Measurements from ENCODE around the gene STAM2. TPM values are rescaled to one million over a fixed set of nuclear protein-coding genes. Genes with fewer than 3 reads are reported as not detected.
"Not testable (repeated sequence)": the region's sequence is repeated elsewhere in the genome, so short reads cannot be mapped to it uniquely, and the experiment has no call there.

STAM2 gene
- total RNA-seq: 41.2 TPM

DNA sequence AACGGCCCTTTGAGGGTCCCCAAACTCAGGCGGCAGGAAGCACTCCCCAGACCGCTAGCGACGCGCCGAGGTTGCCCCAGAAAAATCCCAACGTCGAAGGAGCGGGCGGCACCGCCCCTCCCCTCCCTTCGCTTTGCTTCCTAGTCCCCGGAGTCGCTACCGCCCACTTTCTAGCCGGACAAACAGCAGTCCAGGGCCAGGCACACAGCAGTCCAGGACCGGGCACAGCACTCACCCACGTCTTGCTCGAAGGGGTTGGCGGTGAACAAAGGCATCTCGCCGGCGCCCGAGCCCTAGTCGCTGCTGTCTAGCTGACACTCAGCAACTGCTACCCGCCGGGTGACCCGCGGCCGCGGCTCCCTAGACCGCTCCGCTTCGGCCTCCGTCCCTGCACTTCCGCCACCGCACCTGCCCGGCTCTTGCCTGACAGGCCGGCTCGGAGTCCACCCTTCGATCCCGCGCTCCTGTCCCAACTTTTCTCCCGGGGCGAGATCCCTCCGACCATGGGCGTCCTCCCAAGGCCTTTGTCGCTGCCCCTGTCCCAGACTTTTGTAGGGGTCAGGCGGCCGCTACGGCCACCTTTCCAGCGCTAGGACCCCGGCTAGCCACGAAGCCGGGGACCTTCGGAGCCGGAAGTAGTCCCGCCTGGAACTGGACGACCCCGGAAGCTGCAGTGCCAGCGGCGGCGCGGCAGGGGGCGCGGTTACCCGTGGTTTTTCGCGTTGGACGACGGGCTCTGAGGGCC lies at the start of gene STAM2:
Gene STAM2, minus strand, starts transcription at position 396 of the 745 bp plus-strand sequence. Its CDS starts 121 bp downstream, at position 275.
- peak; percentile 97 for DNase-seq

DNA sequence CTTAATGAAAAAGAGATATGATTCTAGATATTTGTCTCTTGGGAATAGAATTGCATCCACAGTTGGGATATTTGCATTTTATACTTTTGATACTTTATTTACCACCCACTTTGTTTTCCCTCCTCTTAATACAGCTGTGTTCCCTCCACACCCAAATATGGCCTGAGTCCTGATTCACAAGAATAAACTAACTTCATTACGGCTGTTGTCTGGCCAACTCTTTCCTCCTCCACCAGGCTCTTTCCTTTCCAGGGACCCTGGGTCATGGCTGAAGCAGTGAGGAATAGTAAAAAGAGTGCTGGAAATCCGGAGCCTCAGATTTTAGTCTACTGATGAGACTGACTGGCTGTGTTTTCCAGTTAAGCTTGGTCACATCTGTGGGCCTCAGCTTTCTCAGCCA lies 48.4 kb upstream of the STAM2 start:
- peak; percentile 69 for DNase-seq

DNA sequence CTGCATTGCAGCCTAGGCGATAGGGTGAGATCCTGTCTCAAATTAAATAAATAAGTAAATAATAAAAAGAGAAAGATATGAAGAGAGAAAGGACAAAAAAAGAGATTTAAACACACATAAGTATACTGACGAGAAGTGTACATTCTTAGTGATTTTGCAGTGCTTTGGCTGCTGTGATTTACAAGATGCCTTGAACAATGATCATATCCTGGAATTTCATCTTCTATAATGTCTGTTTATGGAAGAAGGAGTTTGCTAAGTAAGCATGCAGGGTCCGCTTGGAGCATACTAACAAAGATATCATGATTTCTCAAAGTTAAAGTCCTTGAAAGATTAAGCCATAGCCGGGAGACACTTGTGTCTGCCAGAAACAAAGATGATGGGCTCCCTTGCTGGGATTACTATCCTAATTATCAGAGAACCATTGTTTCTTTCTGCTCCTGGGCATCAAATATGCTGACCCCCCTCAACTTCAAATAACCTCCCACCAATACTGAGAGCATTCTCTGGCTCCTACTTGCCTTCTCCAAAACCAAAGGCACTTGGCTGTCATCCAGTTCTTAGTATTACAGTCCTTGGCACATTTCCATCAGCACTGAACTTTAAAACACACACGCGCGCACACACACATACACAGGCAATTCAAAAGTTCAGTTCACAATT lies 47.5 kb upstream of the STAM2 start:
- peak; percentile 94 for DNase-seq

DNA sequence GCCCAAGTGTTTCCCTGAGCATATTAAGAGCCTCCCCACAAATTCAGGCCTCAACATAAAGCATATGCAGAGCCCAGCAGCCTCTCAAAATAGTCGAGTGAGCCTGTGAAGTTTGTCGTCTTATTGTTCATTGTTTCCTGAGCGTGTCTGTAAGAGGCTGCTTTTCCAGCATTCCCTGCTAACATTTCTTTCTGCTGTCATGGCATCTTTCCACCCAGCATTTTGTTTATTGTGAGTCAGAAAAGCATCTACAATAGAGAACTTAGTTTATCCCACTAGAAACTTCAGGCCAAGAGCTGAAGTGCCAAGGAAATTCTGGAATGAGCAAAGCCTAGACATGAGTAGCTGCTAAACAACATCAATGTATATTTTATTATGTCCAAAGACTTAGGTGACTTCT lies 46.3 kb upstream of the STAM2 start:
- DNase-seq: peak; percentile 85

DNA sequence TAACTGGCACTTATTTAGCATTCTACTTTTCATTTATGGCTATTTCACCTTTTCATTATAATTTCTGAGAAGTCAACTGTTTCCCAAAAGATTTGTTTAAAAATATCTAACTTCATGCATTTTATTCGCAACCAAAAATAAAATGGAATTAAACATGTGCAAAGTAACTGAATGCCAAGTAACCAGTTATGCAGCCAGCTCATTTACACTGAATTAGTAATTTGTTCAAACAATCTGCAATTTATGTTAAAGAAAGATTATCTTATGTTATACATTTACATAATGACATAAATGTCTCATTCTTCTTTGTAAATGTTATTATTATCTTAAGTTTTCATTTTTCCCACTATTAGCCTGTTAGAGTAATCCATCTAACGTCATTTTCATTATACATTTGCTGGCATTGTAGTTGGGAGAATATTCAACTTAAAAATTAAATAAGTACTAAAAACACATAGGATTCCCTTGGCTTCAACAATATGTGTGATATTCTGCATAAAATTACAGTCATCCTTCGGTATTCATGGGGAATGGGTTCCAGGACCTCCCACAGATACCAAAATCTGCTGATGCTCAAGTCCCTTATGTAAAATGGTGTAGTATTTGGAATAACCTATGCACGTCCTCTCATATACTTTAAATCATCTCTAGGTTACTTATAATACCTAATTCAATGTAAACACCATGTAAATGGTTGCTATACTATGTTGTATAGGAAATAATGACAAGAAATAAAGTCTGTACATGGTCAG lies 43.7 kb upstream of the STAM2 start:
- DNase-seq: no peak

DNA sequence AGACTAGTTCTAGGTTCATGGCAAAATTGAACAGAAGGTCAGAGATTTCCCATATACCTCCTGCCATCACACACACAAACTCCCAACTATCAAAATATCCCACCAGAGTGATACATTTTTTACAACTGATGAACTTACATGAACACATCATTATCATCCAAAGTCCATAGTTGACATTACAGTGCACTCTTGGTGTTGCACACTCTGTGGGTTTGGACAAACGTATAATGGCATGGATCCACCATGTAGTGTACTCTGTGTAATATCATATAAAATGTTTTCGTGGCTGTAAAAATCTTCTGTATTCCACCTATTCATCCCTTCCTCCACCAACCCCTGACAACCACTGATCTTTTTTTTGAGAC lies 25.9 kb upstream of the STAM2 start:
- no peak for DNase-seq

DNA sequence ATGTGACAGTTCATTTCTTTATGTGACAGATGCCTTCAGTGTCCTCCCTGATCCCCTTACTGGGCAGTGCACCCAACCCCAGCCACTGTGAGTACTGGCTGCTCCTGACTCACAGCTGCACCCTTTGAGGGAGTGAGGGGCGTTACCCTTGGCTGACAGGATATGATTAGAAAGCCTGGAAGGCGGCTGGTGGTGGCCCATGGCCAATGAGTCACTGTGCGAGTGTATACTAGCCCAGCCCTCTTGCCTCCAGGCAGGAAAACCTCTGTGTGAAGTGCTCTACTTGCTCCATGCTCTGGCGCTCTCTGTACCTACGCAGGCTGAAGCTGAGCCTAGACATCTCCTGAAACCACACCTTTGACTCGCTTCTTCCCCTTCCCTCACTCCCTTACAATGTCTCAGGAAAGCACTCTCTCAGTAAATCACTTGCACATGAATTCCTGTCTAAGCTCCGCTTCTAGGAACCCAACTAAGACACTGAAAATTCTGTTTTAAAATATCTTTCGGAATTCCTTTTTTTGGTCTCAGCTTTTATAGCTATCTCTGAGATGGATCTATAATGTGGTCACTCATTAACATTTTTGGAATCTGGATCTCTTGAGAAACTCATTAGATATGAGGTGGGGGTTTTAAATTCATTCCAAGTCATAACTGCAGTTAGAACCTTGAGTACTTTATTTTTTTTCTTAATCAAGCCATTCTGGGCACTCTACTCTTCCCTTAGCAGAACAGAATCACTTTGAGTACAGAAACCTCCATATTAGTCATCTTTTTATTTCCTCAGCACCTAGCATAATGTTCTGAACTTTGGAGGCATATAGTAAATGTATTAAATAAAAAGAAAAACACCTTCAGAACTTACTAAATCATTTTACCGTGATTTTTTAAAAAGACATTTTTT lies 25.3 kb upstream of the STAM2 start:
- DNase-seq: peak; percentile 16

DNA sequence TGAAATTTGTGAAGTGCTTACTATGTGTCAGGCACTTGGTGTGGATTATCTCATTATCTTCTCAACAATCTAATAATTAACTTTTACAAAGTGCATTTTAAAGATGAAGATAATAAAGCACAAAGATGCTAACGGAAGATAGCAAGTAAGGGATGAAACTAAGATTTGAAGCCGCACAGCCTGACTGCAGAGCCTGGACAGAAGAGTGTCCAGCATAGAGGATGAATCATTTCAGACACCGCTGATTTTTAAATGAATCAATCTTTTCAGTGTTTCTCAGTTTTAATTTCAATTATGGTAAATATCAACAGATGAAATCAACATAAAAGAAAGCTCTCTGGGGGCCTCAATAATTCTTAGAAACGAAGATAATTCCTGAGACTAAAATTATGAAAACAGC lies 24.5 kb upstream of the STAM2 start:
- no peak for DNase-seq

DNA sequence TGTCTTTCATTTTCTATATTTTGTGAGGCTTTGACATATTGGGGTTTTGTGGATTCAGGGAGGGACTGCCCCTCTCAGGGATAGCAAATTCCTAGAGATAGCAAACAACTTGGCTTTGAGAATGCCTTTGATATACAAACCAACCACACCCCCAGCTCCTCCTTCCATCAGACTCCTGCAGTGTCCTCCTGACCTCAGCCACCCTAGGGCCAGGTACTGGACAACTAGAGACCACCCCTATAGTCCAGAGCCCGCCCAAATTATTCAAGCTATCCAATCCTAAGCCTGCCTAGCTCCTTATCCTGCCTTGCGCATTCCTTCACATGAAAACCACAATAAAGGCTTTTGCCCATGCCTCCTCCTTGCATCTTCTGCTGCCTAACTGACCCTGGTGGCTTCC lies 22.9 kb upstream of the STAM2 start:
- DNase-seq: no peak

DNA sequence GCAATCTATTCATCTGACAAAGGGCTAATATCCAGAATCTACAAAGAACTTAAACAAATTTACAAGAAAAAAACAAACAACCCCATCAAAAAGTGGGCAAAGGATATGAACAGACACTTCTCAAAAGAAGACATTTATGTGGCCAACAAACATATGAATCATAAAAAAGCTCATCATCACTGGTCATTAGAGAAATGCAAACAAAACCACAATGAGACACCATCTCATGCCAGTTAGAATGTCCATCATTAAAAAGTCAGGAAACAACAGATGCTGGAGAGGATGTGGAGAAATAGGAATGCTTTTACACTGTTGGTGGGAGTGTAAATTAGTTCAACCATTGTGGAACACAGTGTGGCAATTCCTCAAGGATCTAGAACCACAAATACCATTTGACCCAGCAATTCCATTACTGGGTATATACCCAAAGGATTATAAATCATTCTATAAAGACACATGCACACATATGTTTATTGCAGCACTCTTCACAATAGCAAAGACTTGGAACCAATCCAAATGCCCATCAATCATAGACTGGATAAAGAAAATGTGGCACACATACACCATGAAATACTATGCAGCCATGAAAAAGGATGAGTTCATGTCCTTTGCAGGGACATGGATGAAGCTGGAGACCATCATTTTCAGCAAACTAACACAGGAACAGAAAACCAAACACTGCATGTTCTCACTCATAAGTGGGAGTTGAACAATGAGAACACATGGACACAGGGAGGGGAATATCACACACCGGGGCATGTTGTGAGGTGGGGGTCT lies 22.1 kb upstream of the STAM2 start:
- not testable (repeated sequence) for DNase-seq

DNA sequence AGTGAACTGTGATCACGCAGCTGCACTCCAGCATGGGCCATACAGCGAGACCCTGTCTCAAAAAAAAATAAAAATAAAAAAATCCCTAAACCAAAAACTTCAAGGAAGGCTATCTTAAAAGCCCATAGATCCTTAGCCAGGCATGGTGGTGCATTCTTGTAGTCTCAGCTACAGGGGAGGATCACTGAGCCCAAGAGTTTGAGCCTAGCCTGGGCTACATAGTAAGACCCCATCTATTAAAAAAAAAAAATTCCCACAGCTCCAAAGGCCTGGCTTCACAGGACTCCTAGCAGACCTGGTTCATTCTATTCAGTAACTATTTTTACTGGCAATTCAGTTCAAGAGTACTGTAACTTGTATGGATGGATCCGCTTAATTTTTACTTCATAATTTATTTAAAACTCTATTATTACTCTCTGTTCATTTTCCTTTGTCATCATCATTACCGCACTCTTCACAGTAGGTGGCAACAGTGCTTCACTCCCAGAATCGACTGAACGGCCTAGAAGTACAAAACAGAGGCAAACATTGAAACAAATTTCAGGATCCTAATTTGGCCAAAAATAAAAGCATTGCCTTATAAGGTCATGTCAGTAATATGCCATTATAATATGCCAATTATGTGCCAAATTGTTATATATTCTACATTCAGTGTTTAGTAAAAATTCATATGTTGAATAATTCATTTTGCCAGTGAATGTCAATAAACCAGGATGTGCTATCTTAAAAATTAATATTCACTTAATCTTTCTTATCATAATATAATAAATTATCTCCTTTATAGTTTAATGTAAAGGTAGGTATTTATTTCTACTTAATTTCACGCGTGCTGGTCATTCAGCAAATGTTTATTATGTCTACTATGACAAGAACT lies 14.3 kb upstream of the STAM2 start:
- DNase-seq: peak; percentile 87

DNA sequence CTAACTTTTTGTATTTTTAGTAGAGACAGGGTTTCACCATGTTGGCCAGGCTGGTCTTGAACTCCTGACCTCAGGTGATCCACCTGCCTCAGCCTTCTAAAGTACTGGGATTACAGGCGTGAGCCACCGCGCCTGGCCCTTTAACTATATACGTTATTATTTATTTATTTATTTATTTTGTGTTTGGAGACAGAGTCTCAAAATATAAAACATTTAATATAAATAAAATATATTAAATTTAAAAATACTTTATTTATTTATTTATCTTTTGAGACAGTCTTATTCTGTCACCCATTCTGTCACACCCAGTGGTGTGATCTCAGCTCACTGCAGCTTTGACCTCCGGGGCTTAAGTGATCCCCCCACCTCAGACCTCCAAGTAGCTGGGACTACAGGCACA lies 11.2 kb upstream of the STAM2 start:
- DNase-seq: not testable (repeated sequence)

DNA sequence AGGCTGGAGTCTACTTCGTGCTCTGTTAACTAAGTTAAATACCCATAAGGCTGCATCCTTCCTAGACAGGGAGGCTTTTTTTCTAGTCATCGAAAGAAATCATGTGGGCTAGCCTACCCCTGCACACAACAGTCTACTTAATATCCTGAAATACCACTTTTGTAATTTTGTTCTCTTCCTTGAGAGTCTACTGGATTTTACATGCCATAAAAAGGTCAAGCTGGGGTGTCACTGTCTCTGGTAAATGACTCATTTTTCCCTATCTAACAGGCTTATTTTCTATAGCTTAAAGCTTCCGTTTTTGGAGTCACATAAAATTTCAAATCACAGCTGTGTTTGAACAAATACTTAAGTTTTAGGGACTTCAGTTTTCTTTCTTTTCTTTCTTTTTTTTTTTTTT lies 10.7 kb upstream of the STAM2 start:
- DNase-seq: no peak

DNA sequence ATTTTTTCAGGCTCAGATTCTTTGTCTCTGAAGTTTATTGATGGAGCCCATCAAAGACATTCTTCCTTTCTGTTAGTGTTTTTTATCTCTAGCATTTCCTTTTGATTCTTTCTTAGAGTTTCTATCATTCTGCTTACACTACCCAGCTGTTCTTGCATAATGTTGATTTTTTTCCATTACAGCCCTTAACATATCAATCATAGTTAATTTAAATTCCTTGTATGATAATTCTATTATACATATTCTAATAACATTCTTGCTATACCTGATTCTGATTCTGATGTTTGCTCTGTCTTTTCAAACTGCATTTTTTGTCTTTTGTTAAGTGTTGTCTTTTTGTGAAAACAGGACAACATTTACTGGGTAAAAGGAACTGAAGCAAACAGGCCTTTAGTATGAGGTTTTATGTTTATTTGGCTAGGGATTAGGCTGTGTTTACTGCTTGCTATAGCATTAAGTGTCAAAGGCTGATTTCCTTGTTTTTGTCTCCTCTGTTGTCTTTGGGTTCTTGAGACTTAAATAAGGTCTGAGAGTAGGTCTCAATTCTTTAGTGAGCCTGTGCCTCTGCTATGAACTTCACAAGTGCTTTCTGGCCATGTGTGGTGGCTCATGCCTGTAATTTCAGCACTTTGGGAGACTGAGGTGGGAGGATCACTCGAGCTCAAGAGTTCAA lies 8.0 kb upstream of the STAM2 start:
- DNase-seq: no peak

DNA sequence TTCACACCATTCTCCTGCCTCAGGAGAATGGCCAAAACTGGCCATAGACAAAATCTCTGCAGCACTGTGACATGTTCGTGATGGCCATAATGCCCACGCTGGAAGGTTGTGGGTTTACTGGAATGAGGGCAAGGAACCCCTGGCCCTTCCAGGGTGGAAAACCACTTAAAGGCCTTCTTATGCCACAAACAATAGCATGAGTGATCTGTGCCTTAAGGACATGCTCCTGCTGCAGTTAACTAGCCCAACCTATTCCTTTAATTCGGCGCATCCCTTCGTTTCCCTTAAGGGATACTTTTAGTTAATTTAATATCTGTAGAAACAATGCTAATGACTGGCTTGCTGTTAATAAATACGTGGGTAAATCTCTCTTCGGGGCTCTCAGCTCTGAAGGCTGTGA lies 2.1 kb upstream of the STAM2 start:
- not testable (repeated sequence) for DNase-seq

DNA sequence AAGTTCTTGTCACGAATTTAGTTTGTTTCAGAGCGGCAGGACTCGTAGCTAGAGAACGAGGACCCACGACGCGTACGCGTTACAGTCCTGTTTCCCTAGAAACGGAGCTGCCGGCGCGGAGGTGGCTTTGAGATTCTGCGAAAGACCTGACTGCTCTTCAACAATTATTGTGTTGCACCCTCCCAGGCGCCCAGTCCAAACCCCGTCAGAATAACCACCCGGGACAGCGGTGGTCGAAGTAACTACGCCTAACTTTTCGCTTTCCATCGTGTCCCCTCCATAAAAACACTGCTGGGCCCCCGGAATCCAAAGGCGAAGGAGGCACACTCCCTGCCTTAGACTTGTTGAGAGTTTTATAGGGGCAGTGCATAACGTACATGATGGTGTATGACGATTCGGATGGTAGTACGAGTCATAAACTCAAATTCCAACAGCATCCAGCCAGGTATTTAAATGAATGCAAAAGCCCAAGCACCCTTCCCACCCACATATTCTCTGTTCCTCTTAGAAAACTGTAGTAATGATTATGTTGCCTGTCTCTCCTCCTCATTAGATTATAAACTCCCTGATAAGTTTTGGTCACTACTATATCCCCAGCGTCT lies 651 bp upstream of the STAM2 start:
- DNase-seq: no peak

DNA sequence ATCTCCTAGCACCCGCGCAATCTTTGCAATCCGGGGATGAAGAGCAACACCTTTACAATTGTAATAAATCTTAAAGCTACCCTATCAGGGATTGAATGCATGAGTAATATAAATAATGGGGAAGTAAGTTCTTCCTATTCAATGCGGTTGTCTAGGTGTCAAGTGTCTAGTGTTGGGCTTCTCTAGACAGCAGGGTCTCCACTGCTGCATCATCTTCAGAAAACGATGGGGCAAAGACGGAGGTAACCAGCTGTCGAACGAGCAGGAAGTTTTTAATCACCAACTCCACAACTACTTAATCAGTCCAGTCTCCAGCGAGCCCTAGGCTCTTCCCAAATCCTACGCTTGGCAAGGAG lies 573 bp downstream of the STAM2 start:
- no peak for DNase-seq

DNA sequence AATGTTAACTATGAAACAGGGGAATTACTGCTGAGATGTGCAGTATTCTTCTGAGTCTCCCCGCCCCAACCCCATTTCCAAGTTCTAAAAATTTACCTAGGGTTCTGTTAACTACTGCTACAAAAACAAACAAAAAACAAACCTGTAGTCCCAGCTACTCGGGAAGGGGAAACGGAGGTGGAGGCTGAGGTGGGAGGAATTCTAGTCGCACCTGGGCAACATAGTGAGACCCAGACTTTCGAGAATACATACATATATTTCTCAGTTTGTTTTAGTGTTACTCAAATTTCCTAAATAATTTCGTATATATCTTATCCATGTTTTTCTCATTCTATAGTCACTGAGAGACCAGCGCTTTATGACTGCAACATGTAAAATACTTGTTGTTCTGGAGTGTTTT lies 989 bp downstream of the STAM2 start:
- no peak for DNase-seq

DNA sequence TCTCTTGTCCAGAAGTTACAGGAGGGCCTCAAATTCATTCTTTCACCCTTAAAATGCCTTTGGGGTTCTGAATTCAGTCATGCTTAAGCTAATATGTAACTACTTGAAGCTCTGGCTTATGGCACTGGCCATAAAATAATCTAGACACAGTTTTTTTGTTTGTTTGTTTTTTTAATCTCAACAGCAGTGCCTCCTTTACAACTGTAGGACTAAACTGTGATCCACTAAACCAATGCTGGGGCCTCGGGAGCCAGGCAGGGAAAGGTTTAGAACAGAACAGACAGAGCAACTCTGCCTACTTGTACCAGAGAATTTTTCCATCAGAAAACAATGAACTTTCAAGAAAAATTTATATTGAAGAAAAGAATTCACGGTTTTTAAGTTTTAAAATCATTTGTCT lies 1.7 kb downstream of the STAM2 start:
- DNase-seq: no peak
